Neuronal stem cell (in vitro differentiated cells): ENCODE data around the gene OOSP2.

ENCODE experiments used
- DNase-seq: peaks from one replicate; pipeline ENCODE4 v3.0.0-alpha.2; 2013; ENCODE audit warnings: low spot score
- H2AFZ ChIP-seq: one replicate; pipeline ENCODE4 v1.6.1; 2013; ENCODE audit warnings: mild to moderate bottlenecking, low read length, inconsistent platforms
- H2AK5ac ChIP-seq: 2 replicates; pipeline ENCODE4 v1.6.1; 2013; ENCODE audit warnings: low read depth, mild to moderate bottlenecking, inconsistent platforms, low read length, moderate library complexity, mixed read lengths
- H2BK120ac ChIP-seq: 2 replicates; pipeline ENCODE4 v1.6.1; 2013; ENCODE audit warnings: low read depth, mild to moderate bottlenecking, inconsistent platforms, low read length, moderate library complexity, mixed read lengths
- H2BK12ac ChIP-seq: one replicate; pipeline ENCODE4 v1.6.1; 2013; ENCODE audit warnings: low read length, inconsistent platforms
- H2BK15ac ChIP-seq: 2 replicates; pipeline ENCODE4 v1.6.1; 2013; ENCODE audit warnings: mild to moderate bottlenecking, low read length, inconsistent platforms, mixed read lengths
- H2BK5ac ChIP-seq: one replicate; pipeline ENCODE4 v1.6.1; 2013; ENCODE audit warnings: inconsistent platforms, mild to moderate bottlenecking, low read length, moderate library complexity
- H3K14ac ChIP-seq: one replicate; pipeline ENCODE4 v1.6.1; 2013; ENCODE audit warnings: low read length, inconsistent platforms
- H3K18ac ChIP-seq: 2 replicates; pipeline ENCODE4 v1.6.1; 2013; ENCODE audit warnings: low read length, inconsistent platforms
- H3K23ac ChIP-seq: 2 replicates; pipeline ENCODE4 v1.6.1; 2013; ENCODE audit warnings: low read depth, mild to moderate bottlenecking, mixed read lengths, low read length, inconsistent platforms; ENCODE audit not compliant: poor library complexity
- H3K27ac ChIP-seq: replicated peaks from 3 replicates; pipeline ENCODE4 v1.5.1; 2013; ENCODE audit warnings: low read length, inconsistent platforms
- H3K27me3 ChIP-seq, 3 experiments: 2 replicates each; pipeline ENCODE4 v1.6.1; 2013; ENCODE audit warnings: low read length in 3 of 3, mild to moderate bottlenecking in 2 of 3, inconsistent platforms in 1 of 3, low read depth in 1 of 3, mixed read lengths in 1 of 3, moderate library complexity in 1 of 3; ENCODE audit not compliant: control insufficient read depth in 3 of 3, insufficient read depth in 3 of 3
- H3K36me3 ChIP-seq, 2 donors: replicated peaks in 1 of 2; 2 replicates each; pipeline ENCODE4 v1.6.1; 2013; ENCODE audit warnings: low read length in 2 of 2; ENCODE audit not compliant: control insufficient read depth in 2 of 2, insufficient read depth in 2 of 2
- H3K4ac ChIP-seq: 2 replicates; pipeline ENCODE4 v1.6.1; 2013; ENCODE audit warnings: inconsistent platforms, mild to moderate bottlenecking, low read length, moderate library complexity
- H3K4me1 ChIP-seq, 2 donors: 1 replicate in 1 of 2; 2 replicates in 1 of 2; pipeline ENCODE4 v1.6.1; 2013; ENCODE audit warnings: low read length in 2 of 2, low read depth in 1 of 2; ENCODE audit not compliant: control insufficient read depth in 2 of 2, insufficient read depth in 1 of 2
- H3K4me2 ChIP-seq: one replicate; pipeline ENCODE4 v1.6.1; 2013; ENCODE audit warnings: mild to moderate bottlenecking, low read length, inconsistent platforms; ENCODE audit not compliant: insufficient read depth, poor library complexity, severe bottlenecking
- H3K4me3 ChIP-seq, 2 donors: 2 replicates each; pipeline ENCODE4 v1.5.1; 2013; ENCODE audit warnings: low read length in 2 of 2, mild to moderate bottlenecking in 2 of 2, inconsistent platforms in 1 of 2, moderate library complexity in 1 of 2
- H3K79me1 ChIP-seq: one replicate; pipeline ENCODE4 v1.6.1; 2013; ENCODE audit warnings: low read depth, mild to moderate bottlenecking, inconsistent platforms, low read length, moderate library complexity
- H3K9ac ChIP-seq: one replicate; pipeline ENCODE4 v1.6.1; 2013; ENCODE audit warnings: mild to moderate bottlenecking, low read depth, low read length, inconsistent platforms; ENCODE audit not compliant: poor library complexity
- H3K9me3 ChIP-seq, 2 donors: replicated peaks in 1 of 2; 2 replicates each; pipeline versions ENCODE3 to v1.6.1; 2013; ENCODE audit warnings: low read length in 2 of 2, mild to moderate bottlenecking in 2 of 2, inconsistent platforms in 1 of 2, low read depth in 1 of 2, mixed read lengths in 1 of 2, moderate library complexity in 1 of 2; ENCODE audit not compliant: control insufficient read depth in 2 of 2, insufficient read depth in 1 of 2
- H4K8ac ChIP-seq: one replicate; pipeline ENCODE4 v1.6.1; 2013; ENCODE audit warnings: low read depth, mild to moderate bottlenecking, inconsistent platforms, low read length, moderate library complexity
- H4K91ac ChIP-seq: one replicate; pipeline ENCODE4 v1.6.1; 2013; ENCODE audit warnings: low read length, low read depth, mild to moderate bottlenecking, inconsistent platforms; ENCODE audit not compliant: poor library complexity
- WGBS, 2 donors: extraction: QIAGEN DNeasy Blood & Tissue Kit; methylation state at CpG; one replicate each; pipeline ENCODE4 v1.1.7; 2013; ENCODE audit warnings: missing lambda C conversion rate in 2 of 2, mixed read lengths in 1 of 2; ENCODE audit not compliant: insufficient read length in 2 of 2, insufficient replicate concordance in 1 of 2; ENCODE audit errors: extremely low coverage in 2 of 2; 5-methylcytosine and 5-hydroxymethylcytosine counted together

The OOSP2 gene

GRCh38 chr11:59999691-60000090 lies 40.5 kb upstream of the OOSP2 start:
- no peak overlapping the region for H3K27ac ChIP-seq
- H3K9ac ChIP-seq = no peak overlapping the region
- H2AFZ ChIP-seq = no peak overlapping the region
- H3K18ac ChIP-seq = no peak overlapping the region
- H3K9me3 ChIP-seq = no peaks in the 10 kb centered on the region
- H3K23ac ChIP-seq = no peak overlapping the region
- no peak overlapping the region for H2BK15ac ChIP-seq
- H4K91ac ChIP-seq = no peak overlapping the region
- WGBS, 2 donors = no CpG with 5 or more reads among the region's 4 CpGs
- H2BK12ac ChIP-seq = no peak overlapping the region
- H3K4ac ChIP-seq = no peak overlapping the region
- H3K4me2 ChIP-seq = no peak overlapping the region
- DNase-seq = no peak
- no peaks in the 10 kb centered on the region for H3K4me1 ChIP-seq
- H3K14ac ChIP-seq = no peak overlapping the region
- H4K8ac ChIP-seq = no peak overlapping the region
- H3K79me1 ChIP-seq = no peaks in the 10 kb centered on the region
- no peaks in the 10 kb centered on the region for H3K36me3 ChIP-seq
- no peak overlapping the region for H2BK120ac ChIP-seq
- no peak overlapping the region for H2BK5ac ChIP-seq
- no peak overlapping the region for H2AK5ac ChIP-seq
- no peak overlapping the region for H3K4me3 ChIP-seq
- H3K27me3 ChIP-seq = peaks cover 0 to 2% (median 0%) of the 10 kb centered on the region in 3 experiments

GRCh38 chr11:60003729-60004128 lies 36.5 kb upstream of the OOSP2 start:
- H4K91ac ChIP-seq = no peak overlapping the region
- H3K36me3 ChIP-seq = no peaks in the 10 kb centered on the region
- H3K4me1 ChIP-seq = no peaks in the 10 kb centered on the region
- no peak overlapping the region for H3K23ac ChIP-seq
- H2BK5ac ChIP-seq = no peak overlapping the region
- no peak overlapping the region for H2BK12ac ChIP-seq
- no peak overlapping the region for H3K27ac ChIP-seq
- H2AFZ ChIP-seq = no peak overlapping the region
- H2BK15ac ChIP-seq = no peak overlapping the region
- H3K79me1 ChIP-seq = no peaks in the 10 kb centered on the region
- H3K9ac ChIP-seq = no peak overlapping the region
- H3K14ac ChIP-seq = no peak overlapping the region
- no peak overlapping the region for H2BK120ac ChIP-seq
- H3K4me3 ChIP-seq = no peak overlapping the region
- no peaks in the 10 kb centered on the region for H3K9me3 ChIP-seq
- H3K18ac ChIP-seq = no peak overlapping the region
- H3K27me3 ChIP-seq = no peaks in the 10 kb centered on the region
- no peak overlapping the region for H3K4me2 ChIP-seq
- WGBS, 2 donors = no CpG with 5 or more reads among the region's 2 CpGs
- DNase-seq = no peak
- H3K4ac ChIP-seq = no peak overlapping the region
- H2AK5ac ChIP-seq = no peak overlapping the region
- no peak overlapping the region for H4K8ac ChIP-seq

- no peak overlapping the region for H3K23ac ChIP-seq
- no peak overlapping the region for H2AFZ ChIP-seq
- no peaks in the 10 kb centered on the region for H3K4me1 ChIP-seq
- no peak overlapping the region for H2BK15ac ChIP-seq
- H2BK12ac ChIP-seq = no peak overlapping the region
- no peaks in the 10 kb centered on the region for H3K79me1 ChIP-seq
- H3K4me3 ChIP-seq = no peak overlapping the region
- no peak overlapping the region for H4K8ac ChIP-seq
- H3K14ac ChIP-seq = no peak overlapping the region
- H3K18ac ChIP-seq = no peak overlapping the region
- H4K91ac ChIP-seq = no peak overlapping the region
- no peak overlapping the region for H2BK5ac ChIP-seq
- H3K9me3 ChIP-seq = no peaks in the 10 kb centered on the region
- H3K4ac ChIP-seq = no peak overlapping the region
- no peaks in the 10 kb centered on the region for H3K27me3 ChIP-seq
- DNase-seq = no peak
- no peak overlapping the region for H3K4me2 ChIP-seq
- no peaks in the 10 kb centered on the region for H3K36me3 ChIP-seq
- no peak overlapping the region for H2AK5ac ChIP-seq
- H3K9ac ChIP-seq = no peak overlapping the region
- no CpG with 5 or more reads among the region's 1 CpG for WGBS, 2 donors
- H2BK120ac ChIP-seq = no peak overlapping the region
- H3K27ac ChIP-seq = no peak overlapping the region
These were observed 34.8 kb upstream of the OOSP2 start for GRCh38 chr11:60005360-60005759.

GRCh38 chr11:60016881-60017280 lies 23.3 kb upstream of the OOSP2 start, which contains the start of gene OOSP4B:
Gene OOSP4B (plus strand): TSS chr11:60017181.
- Histone ChIP-seq H3K27ac (no peak within 1 kb of the TSS), H3K9me3 (no peaks in the 10 kb centered on the region), H3K14ac (no peak within 1 kb of the TSS), H3K4me2 (no peak within 1 kb of the TSS), H3K4me3 (peak within 1 kb of the TSS in 1 of 2 donors; percentile 52), H2AFZ (no peak within 1 kb of the TSS), H2BK120ac (no peak within 1 kb of the TSS), H3K79me1 (no peaks in the 10 kb centered on the region), H3K4me1 (no peaks in the 10 kb centered on the region), H2BK12ac (no peak within 1 kb of the TSS), H4K91ac (no peak within 1 kb of the TSS), H4K8ac (no peak within 1 kb of the TSS), H3K9ac (no peak within 1 kb of the TSS), H3K18ac (no peak within 1 kb of the TSS), H3K27me3 (no peaks in the 10 kb centered on the region), H3K23ac (no peak within 1 kb of the TSS), H2BK15ac (no peak within 1 kb of the TSS), H2BK5ac (no peak within 1 kb of the TSS), H2AK5ac (no peak within 1 kb of the TSS), H3K36me3 (no peaks in the 10 kb centered on the region), H3K4ac (no peak within 1 kb of the TSS)
- no peak for DNase-seq
- no CpG with 5 or more reads among the region's 1 CpG for WGBS, 2 donors
